Stimulated activated CD4-positive, alpha-beta T cell treated with anti-CD3 and anti-CD28 coated beads, TNF-alpha, amount 100 ng/mL, for 4 hours (primary cell): ENCODE measurements around the gene TTC8.
"Not testable (repeated sequence)": the region's sequence is repeated elsewhere in the genome, so short reads cannot be mapped to it uniquely, and the experiment has no call there.

Source experiments
- DNase-seq, 3 experiments: peaks; one replicate each; pipeline ENCODE4 v3.0.0-alpha.2; 2020; ENCODE audit warnings: low read depth in 3 of 3

The TTC8 gene

GRCh38 chr14:88824314-88825077 is at the start of gene TTC8:
TSS of gene TTC8 (plus strand) at chr14:88824651. CDS start at chr14:88824708, 57 bp downstream.
- peak; percentile 60 to 71 (median 67) for DNase-seq

GRCh38 chr14:88775532-88775931 is 48.9 kb upstream of the TTC8 start:
- DNase-seq, result no peak

DNA sequence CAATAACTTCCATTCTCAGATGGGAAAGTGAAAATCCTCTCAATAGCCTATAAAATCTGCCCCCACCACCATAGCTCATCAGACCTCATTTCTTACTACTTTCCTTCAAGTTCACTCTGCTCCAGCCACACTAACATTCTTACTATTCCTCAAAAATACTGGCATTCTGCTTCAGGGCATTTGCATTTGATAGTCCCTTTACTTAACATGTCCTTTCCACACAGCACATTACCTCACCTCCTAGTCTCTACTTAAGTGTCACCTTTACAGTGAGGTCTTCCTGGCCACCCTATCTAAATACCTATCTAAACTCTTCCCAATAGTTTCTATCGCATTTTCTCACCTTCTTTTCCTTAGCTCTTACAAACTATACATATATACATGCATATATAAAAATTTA is 38.5 kb upstream of the TTC8 start:
- no peak for DNase-seq

- no peak for DNase-seq
These were observed 37.7 kb upstream of the TTC8 start for GRCh38 chr14:88786715-88787114.

DNA sequence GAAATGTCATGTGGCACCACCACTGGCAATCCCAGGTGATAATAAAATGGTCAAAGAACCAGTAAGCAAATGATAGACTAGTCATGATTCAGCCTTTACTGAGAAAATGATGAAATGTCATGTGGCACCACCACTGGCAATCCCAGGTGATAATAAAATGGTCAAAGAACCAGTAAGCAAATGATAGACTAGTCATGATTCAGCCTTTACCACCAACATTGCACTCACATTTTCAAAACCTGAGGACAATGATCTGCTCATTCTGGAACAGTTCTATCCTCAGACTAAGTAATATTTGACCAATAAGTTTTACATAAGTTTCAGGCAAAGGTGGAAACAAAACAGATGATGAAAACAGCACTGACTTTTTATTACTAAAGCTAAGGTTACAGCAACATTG is 34.9 kb upstream of the TTC8 start:
- DNase-seq, result not testable (repeated sequence)

DNA sequence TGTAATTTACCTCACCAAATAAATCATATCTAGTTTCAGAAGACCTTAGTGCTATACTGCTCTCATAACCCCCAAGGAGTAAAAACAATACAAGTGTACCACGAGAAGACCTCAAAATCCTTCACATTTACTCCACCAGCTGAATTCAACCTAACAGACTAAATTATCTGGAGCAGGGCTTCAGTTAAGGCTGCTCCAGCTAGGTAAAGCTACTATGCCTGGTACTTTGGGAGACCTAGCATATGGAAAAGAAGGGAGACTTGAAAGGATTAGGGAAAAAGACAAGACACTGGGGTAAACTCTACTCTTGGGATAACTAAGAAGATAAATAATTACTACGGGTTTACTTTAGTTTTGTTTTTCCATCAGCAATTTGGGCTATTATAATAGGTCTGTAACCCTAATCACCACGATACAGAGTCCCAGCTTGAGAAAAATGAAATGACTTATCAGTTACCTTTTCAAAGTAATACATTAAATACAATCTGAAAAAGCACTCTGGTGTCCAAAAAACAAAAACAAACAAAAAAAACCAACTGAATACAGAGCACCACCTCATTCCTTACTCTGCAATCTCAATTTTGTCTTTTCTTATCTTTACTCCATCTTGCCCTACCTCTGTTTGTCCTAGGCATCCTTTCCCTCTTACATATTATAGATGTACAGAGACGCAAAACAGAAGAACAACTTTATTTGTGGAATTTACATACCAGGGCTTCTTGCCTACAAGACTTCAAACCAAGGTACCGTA is 33.8 kb upstream of the TTC8 start:
- no peak for DNase-seq

GRCh38 chr14:88791252-88791621 is 33.2 kb upstream of the TTC8 start:
- DNase-seq, result no peak

GRCh38 chr14:88791629-88792472 is 32.6 kb upstream of the TTC8 start:
- no peak for DNase-seq

GRCh38 chr14:88792473-88793258 is 31.8 kb upstream of the TTC8 start, which contains the start of gene EML5:
TSS of gene EML5 (minus strand) at chr14:88792953. CDS start at chr14:88792503, 450 bp downstream.
- peak; percentile 62 to 79 (median 76) for DNase-seq

GRCh38 chr14:88793259-88793625 is 31.2 kb upstream of the TTC8 start:
- DNase-seq, result no peak

DNA sequence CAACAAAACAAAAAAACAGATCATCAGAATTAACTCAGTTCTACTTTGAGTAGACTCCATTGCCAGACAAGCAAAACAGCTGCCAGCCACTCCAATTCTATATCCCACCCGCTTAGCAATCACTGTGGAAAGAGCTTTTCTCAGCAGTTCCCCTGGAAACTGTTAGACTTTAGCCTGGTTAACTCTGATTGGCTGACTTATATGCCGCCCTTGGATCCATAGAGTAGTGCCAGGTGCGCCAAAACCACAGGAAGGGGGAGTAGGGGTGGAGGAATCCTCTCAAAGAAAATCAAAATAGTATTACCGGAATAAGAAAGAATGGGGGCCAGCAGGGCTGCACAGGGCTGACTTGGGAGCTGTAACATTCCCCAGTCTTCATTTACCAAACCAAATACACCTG is 26.3 kb upstream of the TTC8 start:
- DNase-seq, result no peak

GRCh38 chr14:88799522-88799921 is 24.9 kb upstream of the TTC8 start:
- DNase-seq, result no peak

GRCh38 chr14:88802596-88802995 is 21.9 kb upstream of the TTC8 start:
- DNase-seq, result no peak

DNA sequence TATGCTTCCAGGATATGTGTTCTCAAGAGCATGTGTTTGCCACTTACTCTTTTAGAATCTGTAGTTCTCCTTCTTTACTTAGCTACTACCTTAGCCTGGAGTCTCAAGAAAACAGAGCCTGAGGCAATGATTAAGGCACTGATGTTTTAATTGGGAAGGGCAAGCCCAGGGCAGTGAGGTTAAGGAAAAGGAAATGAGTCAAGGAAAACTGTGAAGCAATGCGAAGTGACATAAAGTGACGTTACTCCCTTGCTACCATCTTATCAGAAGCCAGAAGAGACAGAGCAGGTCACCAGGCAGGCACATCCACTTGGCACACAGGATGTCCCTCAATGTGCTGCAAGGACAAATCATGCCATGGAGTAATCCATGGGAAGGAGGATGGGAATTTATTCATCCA is 20.4 kb upstream of the TTC8 start:
- DNase-seq, result no peak

DNA sequence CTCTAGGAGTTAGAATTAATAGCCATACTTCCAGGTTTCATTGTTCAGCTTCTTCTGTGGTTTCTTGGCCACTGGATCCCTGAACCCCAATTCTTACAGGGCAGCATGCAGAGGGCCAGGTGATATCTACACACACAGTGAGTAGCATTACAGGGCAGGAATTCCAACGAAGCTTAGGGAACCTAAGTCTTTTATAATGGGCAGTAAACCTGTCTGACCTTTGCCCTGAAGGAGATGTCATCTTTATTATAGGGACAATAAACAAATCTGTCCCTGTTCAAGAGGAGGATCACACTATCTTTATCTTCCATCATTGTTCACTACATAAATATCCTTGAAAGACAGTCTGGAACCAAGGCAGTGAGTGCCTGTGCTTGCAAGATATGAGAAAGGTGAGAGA is 20.0 kb upstream of the TTC8 start:
- DNase-seq, result no peak

DNA sequence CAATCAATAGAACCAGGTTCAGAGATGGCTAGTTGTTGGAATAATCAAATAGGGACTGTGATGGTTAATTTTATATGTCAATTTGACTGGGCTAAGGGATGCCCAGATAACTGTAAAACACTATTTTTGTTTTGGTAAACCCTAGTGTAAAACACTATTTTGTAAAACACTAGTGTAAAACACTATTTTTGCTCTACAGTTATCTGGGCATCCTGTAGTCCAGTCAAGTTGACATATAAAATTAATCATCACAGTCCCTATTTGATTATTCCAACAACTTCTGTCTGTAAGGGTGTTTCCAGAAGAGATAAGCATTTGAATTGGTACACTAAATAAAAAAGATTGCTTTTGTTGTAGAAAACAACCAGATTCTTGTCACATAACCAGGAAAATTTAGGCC is 16.1 kb upstream of the TTC8 start:
- DNase-seq, result no peak

- no peak for DNase-seq
These were observed 8.5 kb upstream of the TTC8 start for GRCh38 chr14:88815980-88816379.

DNA sequence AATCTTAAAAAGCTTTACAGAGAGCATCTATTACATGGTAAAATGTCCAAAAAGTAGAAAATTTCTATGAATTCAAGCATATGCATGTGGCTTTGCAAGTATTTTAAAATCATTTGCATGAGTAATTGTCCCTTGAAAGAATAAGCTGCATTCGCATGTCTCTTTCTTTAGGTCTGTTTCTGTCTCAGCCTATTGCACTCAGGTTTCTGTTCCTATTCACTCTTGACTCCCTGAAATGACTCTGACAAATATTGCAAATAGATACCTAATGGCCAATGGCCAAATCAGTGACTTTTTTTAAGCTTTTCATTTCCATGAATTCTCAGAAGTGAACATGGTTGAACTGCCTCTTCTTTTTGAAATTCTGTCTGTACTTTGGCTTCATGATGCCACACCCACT is 6.4 kb upstream of the TTC8 start:
- DNase-seq, result no peak

GRCh38 chr14:88819674-88820073 is 4.8 kb upstream of the TTC8 start:
- DNase-seq, result not testable (repeated sequence)

DNA sequence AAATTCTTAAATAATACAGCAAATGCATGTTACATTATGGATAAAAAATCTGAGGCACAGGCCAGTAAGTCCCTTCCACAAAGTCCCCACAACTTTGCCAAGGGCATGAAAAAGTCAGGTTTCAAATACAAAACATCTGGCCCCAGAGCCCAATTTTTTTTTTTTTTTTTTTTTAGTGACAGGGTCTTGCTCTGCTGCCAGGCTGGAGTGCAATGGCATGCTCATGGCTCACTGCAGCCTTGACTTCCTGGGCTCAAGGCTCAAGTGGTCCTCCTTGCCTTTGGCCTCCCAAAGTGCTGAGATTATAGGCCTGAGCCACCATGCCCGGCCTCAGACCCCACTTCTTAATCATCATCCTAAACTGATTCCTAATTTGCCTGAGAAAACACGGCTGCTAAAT is 3.1 kb upstream of the TTC8 start:
- no peak for DNase-seq

DNA sequence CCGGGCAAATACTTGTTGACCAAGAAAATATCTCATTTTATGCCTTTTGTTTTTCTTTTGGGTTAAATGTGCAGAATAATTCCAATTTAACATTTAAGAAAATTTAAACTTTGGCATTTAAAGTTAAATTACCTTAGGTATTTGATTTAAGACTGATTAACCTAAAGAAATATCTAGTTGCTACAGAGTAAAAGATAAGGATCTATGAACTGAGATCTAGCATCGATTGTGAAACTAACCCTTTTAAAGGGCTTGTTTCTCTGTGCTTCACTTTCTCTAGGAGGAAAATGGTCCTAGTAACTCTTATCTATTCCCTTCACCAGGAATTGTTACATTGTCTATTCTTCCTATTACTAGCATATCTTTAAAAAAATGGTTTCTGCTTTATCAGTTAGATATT is 2.6 kb upstream of the TTC8 start:
- no peak for DNase-seq

GRCh38 chr14:88823968-88824313 is 510 bp upstream of the TTC8 start:
- no peak for DNase-seq
